ENCODE measurements around the gene CHL1. TPM values are rescaled to one million over a fixed set of nuclear protein-coding genes. Genes with fewer than 3 reads are reported as not detected.

Gene CHL1
- polyA plus RNA-seq, 2 of the 4 experiments (the other 2 are of a cell fraction) = 0.05 TPM; not detected in 1

DNA sequence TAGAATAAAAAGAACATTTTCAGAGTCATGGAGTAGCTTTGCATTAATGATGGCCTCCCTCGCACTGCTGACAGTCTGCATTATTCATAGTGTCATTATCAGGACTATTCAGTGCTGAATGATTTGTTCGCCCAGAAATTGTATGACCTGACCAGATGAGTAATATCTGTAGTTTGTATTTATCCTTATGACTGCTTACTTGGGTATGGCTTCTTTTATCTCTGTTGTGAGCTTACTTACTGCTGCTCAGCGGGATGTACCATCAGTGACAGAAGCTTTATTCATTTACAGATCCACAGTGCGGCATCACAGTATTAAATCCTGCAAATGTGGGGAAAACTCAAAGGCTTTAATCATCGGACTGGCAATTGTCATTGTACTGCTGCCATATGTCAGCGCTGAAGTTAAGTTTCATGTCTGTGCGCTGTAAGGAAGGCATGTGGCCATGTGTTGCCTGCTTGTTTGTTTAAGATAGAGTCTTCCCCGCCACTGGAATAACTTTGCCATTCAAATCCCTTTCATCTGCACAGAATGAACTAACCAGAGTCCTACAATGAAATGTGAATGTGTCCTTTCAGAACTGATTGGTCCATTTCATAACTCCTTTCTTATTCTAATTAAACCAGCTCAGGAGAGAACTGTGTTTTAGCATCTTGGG lies 262.2 kb downstream of the CHL1 start:
- Histone ChIP-seq H3K4me2 (no peak overlapping the region), H3K4me3 (no peak overlapping the region), H3K4me1 (no peaks in the 10 kb centered on the region), H3K9me3 (no peaks in the 10 kb centered on the region), H3K27ac (no peak overlapping the region)
- ATAC-seq (no peak), DNase-seq (ENCODE audit: low read depth in 1 of 2, low spot score in 1 of 2) (no peak), FAIRE-seq (no peak)
- TF ChIP-seq EHMT2 (IDR thresholded peaks at IDR 0.05; ENCODE audit: low read depth) = no peak
- no peak for TF ChIP-seq NPAS2 (CRISPR knock-in tag; IDR thresholded peaks at IDR 0.05; ENCODE audit: borderline replicate concordance)
- no peak for TF ChIP-seq RNF2 (IDR thresholded peaks at IDR 0.05; ENCODE audit: borderline replicate concordance, low read depth)
- no peak for TF ChIP-seq CBX2 (IDR thresholded peaks at IDR 0.05; ENCODE audit: borderline replicate concordance, low read depth)
- no peak for TF ChIP-seq HEYL (CRISPR knock-in tag; IDR thresholded peaks at IDR 0.05)
- no peak for TF ChIP-seq RFX5 (IDR thresholded peaks at IDR 0.05)
- POLR2A ChIA-PET = no interaction called here
- WGBS (ENCODE audit: missing lambda C conversion rate) = 24% methylated on average over 8 of the region's 8 CpGs
- CTCF ChIA-PET = no interaction called here

Small RNA genes lying within 50 kb of the gene (small RNA-seq; reads per million reads assigned to genes)
- gene RNU6-1194P = 0 reads per million in 6 experiments

Data from A549 (cell line).